ENCODE measurements around the gene CYB561. TPM values are rescaled to one million over a fixed set of nuclear protein-coding genes. Genes with fewer than 3 reads are reported as not detected.

The CYB561 gene
- total and polyA plus RNA-seq, 10 of the 15 experiments (the other 5 are each of a cell fraction or from before 2014, with no cell fraction given), result 0.52 to 6.9 (median 2.5) TPM

DNA sequence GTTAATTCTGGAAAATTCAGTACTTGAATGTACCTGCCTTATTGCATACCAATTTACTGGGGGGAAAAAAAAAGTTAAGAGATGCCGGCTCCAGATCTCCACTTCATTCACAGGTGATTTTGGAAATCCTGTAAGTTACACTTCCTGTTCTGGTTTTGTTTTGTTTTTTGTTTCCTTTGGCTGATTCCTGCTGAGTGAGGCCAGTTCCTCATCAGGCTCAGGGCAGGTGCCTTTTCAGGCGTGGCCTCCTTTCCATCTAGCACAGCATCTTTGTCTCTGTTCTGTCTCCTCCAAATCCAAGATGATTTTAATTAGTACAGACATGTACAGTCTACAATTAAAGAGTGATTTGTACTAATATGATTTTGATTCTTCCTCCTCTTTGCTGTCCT, 19.2 kb downstream of the CYB561 start (continued):
- TF ChIP-seq CEBPZ (IDR thresholded peaks at IDR 0.05; ENCODE audit: low read depth, low read length) (no peak), ATF7 (IDR thresholded peaks at IDR 0.05; ENCODE audit: low read depth) (no peak), CHD4 (IDR thresholded peaks at IDR 0.05) (no peak)
- TF ChIP-seq, protein P1, sequence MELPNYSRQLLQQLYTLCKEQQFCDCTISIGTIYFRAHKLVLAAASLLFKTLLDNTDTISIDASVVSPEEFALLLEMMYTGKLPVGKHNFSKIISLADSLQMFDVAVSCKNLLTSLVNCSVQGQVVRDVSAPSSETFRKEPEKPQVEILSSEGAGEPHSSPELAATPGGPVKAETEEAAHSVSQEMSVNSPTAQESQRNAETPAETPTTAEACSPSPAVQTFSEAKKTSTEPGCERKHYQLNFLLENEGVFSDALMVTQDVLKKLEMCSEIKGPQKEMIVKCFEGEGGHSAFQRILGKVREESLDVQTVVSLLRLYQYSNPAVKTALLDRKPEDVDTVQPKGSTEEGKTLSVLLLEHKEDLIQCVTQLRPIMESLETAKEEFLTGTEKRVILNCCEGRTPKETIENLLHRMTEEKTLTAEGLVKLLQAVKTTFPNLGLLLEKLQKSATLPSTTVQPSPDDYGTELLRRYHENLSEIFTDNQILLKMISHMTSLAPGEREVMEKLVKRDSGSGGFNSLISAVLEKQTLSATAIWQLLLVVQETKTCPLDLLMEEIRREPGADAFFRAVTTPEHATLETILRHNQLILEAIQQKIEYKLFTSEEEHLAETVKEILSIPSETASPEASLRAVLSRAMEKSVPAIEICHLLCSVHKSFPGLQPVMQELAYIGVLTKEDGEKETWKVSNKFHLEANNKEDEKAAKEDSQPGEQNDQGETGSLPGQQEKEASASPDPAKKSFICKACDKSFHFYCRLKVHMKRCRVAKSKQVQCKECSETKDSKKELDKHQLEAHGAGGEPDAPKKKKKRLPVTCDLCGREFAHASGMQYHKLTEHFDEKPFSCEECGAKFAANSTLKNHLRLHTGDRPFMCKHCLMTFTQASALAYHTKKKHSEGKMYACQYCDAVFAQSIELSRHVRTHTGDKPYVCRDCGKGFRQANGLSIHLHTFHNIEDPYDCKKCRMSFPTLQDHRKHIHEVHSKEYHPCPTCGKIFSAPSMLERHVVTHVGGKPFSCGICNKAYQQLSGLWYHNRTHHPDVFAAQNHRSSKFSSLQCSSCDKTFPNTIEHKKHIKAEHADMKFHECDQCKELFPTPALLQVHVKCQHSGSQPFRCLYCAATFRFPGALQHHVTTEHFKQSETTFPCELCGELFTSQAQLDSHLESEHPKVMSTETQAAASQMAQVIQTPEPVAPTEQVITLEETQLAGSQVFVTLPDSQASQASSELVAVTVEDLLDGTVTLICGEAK (IDR thresholded peaks at IDR 0.05; ENCODE audit: borderline replicate concordance), result no peak

Data from GM12878 (cell line).